Mucosa of descending colon (tissue), 3 donors: Measurements from ENCODE around the gene TECR. TPM values are rescaled to one million over a fixed set of nuclear protein-coding genes. Genes with fewer than 3 reads are reported as not detected.
"Not testable (repeated sequence)": the region's sequence is repeated elsewhere in the genome, so short reads cannot be mapped to it uniquely, and the experiment has no call there.

ENCODE experiments used
- ATAC-seq: fragments of 200-7000 bp; cut with Tn5 transposase; one replicate; pipeline ENCODE4 v1.9.1; 2020; ENCODE audit warnings: mild to moderate bottlenecking, moderate library complexity
- DNase-seq, 3 donors: peaks; one replicate each; pipeline ENCODE4 v3.0.0-alpha.2; 2020
- H3K36me3 ChIP-seq: fragments of 200-600 bp; one replicate; pipeline ENCODE4 v1.8.0; 2021; ENCODE audit warnings: low read depth, mild to moderate bottlenecking
- H3K4me1 ChIP-seq: fragments of 200-600 bp; one replicate; pipeline ENCODE4 v1.8.0; 2021; ENCODE audit warnings: low read depth, mild to moderate bottlenecking
- H3K4me3 ChIP-seq: fragments of 200-600 bp; one replicate; pipeline ENCODE4 v1.8.0; 2021; ENCODE audit warnings: mild to moderate bottlenecking
- H3K9me3 ChIP-seq: fragments of 200-600 bp; one replicate; pipeline ENCODE4 v1.8.0; 2021; ENCODE audit warnings: mild to moderate bottlenecking
- intact Hi-C, 2 donors: fragments of 100-400 bp; cut with DNase I in 1 of 2; cut with micrococcal nuclease in 1 of 2; formaldehyde crosslinking; loops; one replicate each; pipeline versions ENCODE4 v1.11.0 to v1.11.1; 2022; cut with DNase I, micrococcal nuclease
- total RNA-seq, 3 donors: library from RNA; stranded (reverse); fragmentation: NEBNext Ultra II Directional in 2 of 3; extraction: Animal tissue kit (Norgen Biotek cat#: 25700) in 2 of 3; gene quantifications; one replicate each; pipeline versions ENCODE4 v1.2.1 to v1.2.4, GENCODE V29; 2021 to 2023
- TF ChIP-seq, protein P1 (sequence below): fragments of 200-600 bp; IDR thresholded peaks from one replicate; pipeline ENCODE4 v1.8.0; 2022; ENCODE audit warnings: antibody characterized with exemption, mild to moderate bottlenecking
- donor health status: DM: no; HTN: no; CAD: no; lungs with moderate emphysema.
- donor health status: DM: no; HTN: no; CAD: no.
- donor health status: DM: no; HTN: yes; CAD: no.

Gene TECR
- total RNA-seq, 3 donors from 2014 or later: 94.4 to 155 (median 141) TPM

DNA sequence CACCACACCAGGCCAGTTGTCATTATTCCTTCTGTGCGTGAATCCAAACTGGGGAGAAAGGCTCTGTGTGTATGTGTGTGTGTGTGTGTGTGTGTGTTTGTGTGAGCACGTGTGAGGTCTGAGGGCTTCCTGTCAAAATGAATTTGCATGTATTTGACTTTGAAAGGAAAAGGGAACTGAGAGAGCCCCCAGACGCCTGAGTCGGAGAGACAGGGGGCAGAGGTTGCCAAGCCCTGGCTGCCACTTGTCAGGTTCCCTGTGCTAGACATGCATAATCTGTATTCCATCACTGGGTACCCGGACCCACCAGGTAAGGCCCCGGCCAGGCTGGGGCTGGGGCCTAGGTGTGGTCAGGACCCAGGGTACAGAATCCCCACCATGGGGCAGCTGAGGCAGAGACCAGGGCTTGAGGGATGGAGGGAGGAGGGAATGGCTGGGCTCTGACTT, 53.5 kb downstream of the TECR start, which contains the start of gene CLEC17A:
TSS of gene CLEC17A (plus strand) at position 191 of the 447 bp plus-strand sequence. CDS start at position 268, 77 bp downstream.
- no peak within 1 kb of the TSS for H3K4me3 ChIP-seq
- ATAC-seq: peak; percentile 72
- no peaks in the 10 kb centered on the region for H3K4me1 ChIP-seq
- TF ChIP-seq, protein P1, sequence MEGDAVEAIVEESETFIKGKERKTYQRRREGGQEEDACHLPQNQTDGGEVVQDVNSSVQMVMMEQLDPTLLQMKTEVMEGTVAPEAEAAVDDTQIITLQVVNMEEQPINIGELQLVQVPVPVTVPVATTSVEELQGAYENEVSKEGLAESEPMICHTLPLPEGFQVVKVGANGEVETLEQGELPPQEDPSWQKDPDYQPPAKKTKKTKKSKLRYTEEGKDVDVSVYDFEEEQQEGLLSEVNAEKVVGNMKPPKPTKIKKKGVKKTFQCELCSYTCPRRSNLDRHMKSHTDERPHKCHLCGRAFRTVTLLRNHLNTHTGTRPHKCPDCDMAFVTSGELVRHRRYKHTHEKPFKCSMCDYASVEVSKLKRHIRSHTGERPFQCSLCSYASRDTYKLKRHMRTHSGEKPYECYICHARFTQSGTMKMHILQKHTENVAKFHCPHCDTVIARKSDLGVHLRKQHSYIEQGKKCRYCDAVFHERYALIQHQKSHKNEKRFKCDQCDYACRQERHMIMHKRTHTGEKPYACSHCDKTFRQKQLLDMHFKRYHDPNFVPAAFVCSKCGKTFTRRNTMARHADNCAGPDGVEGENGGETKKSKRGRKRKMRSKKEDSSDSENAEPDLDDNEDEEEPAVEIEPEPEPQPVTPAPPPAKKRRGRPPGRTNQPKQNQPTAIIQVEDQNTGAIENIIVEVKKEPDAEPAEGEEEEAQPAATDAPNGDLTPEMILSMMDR: no peak
- no peaks in the 10 kb centered on the region for H3K9me3 ChIP-seq
- DNase-seq: peak in 1 of 3 donors; percentile 56
- no peaks in the 10 kb centered on the region for H3K36me3 ChIP-seq
- intact Hi-C loops: no loop called here

- H3K4me1 ChIP-seq, intact Hi-C loops, ATAC-seq, H3K4me3 ChIP-seq, H3K36me3 ChIP-seq, H3K9me3 ChIP-seq, DNase-seq: not testable (repeated sequence)
Observed at GRCh38 chr19:14584372-14584771, 55.0 kb downstream of the TECR start.

DNA sequence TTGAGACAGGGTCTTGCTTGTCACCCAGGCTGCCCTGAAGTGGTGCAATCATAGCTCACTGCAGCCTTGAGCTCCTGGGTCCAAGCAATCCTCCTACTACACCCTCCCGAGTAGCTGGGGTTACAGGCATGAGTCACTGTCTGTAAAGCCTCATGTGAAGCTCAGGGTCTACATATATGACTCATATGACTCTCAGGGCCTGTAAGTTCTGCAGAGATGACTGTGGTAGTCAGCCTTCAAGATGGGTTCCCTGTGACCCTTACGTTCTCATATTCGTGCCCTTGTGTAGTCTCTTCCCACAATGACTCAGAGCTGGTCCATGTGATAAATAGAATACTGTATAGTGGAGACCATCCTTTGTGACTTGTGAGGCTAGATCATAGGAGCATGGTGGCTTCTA, 55.8 kb downstream of the TECR start:
- H3K4me3 ChIP-seq, intact Hi-C loops, DNase-seq, H3K9me3 ChIP-seq, H3K4me1 ChIP-seq, H3K36me3 ChIP-seq: not testable (repeated sequence)
- peak; percentile 36 for ATAC-seq

GRCh38 chr19:14589433-14589832, 60.0 kb downstream of the TECR start:
- intact Hi-C loops, H3K4me1 ChIP-seq, ATAC-seq: not testable (repeated sequence)

DNA sequence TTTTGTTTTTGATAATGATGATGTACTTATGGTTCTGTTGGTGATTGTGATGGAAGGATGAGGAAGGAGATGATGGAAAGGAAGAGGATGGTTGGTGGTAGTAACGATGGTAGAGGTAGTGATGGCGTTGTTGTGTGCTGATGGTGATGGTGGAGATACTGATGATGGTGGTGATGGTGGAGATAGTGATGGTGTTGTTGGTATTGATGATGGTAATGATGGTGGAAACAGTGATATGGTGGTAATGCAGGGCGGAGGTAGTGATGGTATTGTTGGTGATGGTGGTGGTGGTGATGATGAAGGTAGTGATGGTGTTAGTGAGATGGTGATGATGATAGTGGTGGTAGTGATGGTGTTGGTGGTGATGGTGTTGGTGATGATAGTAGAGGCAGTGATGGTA, 66.2 kb downstream of the TECR start:
- intact Hi-C loops: no loop called here
- Histone ChIP-seq H3K4me1 (no peaks in the 10 kb centered on the region), H3K4me3 (no peak overlapping the region), H3K9me3 (no peaks in the 10 kb centered on the region), H3K36me3 (no peaks in the 10 kb centered on the region)
- TF ChIP-seq, protein P1: no peak
- DNase-seq (no peak), ATAC-seq (no peak)

More at GRCh38 chr19:14589433-14589832, 60.0 kb downstream of the TECR start:
- not testable (repeated sequence) for H3K4me3 ChIP-seq, DNase-seq, H3K9me3 ChIP-seq, H3K36me3 ChIP-seq

GRCh38 chr19:14599548-14600147, 70.3 kb downstream of the TECR start:
- no peak for DNase-seq
- Histone ChIP-seq H3K4me3 (no peak overlapping the region), H3K4me1 (no peaks in the 10 kb centered on the region), H3K9me3 (no peaks in the 10 kb centered on the region), H3K36me3 (no peaks in the 10 kb centered on the region)
- TF ChIP-seq, protein P1: no peak
- intact Hi-C loops: no loop called here
- ATAC-seq: no peak

DNA sequence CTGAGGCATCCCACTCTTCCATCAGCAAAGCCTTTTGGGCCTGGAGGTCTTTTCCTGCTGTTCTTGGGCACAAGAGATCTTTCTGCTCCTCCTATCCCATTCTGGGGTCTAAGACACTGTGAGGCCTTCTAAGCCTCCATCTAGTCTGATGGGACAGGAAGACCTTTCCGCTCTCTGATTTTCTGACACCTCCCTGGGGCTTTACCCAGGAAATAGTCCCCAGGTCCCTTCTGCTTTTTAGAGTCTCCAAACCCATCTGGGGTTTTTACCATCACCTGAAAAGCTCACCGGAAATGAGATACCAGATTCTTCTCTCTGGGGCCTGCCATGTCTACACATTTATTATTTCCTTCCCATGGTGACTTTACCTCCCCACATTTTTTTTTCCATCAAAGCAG, 74.6 kb downstream of the TECR start:
- Histone ChIP-seq H3K4me3 (no peak overlapping the region), H3K36me3 (no peaks in the 10 kb centered on the region), H3K4me1 (no peaks in the 10 kb centered on the region), H3K9me3 (no peaks in the 10 kb centered on the region)
- ATAC-seq (peak; percentile 40), DNase-seq (no peak)
- TF ChIP-seq, protein P1: no peak
- intact Hi-C loops: no loop called here
